ENCODE measurements around the gene ADARB2.

DNA sequence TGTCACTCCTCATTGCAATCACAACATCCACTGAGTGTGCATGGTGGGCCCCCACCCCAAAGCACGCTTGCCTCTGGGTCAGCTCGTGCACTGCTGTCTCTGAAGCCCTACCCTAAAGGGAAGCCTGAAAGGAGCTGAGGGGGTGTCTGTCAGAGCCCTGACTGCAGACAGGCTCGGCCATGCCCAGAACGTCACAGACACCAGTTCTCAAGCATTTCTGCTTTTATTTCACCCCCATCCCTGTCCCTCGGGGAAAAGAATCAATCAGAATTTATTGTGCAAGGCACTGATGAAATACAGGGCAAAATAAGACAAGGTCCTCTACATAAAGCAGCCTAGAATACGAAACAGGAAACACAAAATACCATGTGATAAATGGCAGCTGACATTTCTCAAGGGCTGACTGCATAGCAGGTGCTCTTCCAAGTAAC lies 449.3 kb downstream of the ADARB2 start:
- TF ChIP-seq, protein P1, sequence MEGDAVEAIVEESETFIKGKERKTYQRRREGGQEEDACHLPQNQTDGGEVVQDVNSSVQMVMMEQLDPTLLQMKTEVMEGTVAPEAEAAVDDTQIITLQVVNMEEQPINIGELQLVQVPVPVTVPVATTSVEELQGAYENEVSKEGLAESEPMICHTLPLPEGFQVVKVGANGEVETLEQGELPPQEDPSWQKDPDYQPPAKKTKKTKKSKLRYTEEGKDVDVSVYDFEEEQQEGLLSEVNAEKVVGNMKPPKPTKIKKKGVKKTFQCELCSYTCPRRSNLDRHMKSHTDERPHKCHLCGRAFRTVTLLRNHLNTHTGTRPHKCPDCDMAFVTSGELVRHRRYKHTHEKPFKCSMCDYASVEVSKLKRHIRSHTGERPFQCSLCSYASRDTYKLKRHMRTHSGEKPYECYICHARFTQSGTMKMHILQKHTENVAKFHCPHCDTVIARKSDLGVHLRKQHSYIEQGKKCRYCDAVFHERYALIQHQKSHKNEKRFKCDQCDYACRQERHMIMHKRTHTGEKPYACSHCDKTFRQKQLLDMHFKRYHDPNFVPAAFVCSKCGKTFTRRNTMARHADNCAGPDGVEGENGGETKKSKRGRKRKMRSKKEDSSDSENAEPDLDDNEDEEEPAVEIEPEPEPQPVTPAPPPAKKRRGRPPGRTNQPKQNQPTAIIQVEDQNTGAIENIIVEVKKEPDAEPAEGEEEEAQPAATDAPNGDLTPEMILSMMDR (IDR thresholded peaks at IDR 0.05) = no peak
- TF ChIP-seq POLR2A (IDR thresholded peaks at IDR 0.05) = no peak
- no peak for TF ChIP-seq POLR2AphosphoS5 (IDR thresholded peaks at IDR 0.05)
